Parathyroid adenoma (tissue), 2 donors: Measurements from ENCODE around the gene MYO5B.

Source experiments
- H2AFZ ChIP-seq: fragments of 300-600 bp; sonication (generic); one replicate; pipeline ENCODE4 v1.7.0; 2017; ENCODE audit warnings: antibody characterized with exemption, mild to moderate bottlenecking
- H3K27ac ChIP-seq: fragments of 300-600 bp; sonication (generic); one replicate; pipeline ENCODE4 v1.7.0; 2017
- H3K27me3 ChIP-seq: fragments of 300-600 bp; sonication (generic); one replicate; pipeline ENCODE4 v1.7.0; 2017; ENCODE audit warnings: low read length; ENCODE audit not compliant: control insufficient read depth, insufficient read depth
- H3K36me3 ChIP-seq: fragments of 300-600 bp; sonication (generic); one replicate; pipeline ENCODE4 v1.7.0; 2017; ENCODE audit warnings: low read length; ENCODE audit not compliant: control insufficient read depth, insufficient read depth
- H3K4me1 ChIP-seq: fragments of 300-600 bp; sonication (generic); one replicate; pipeline ENCODE4 v1.7.0; 2017; ENCODE audit warnings: control low read depth
- H3K4me2 ChIP-seq: fragments of 300-600 bp; sonication (generic); one replicate; pipeline ENCODE4 v1.7.0; 2017; ENCODE audit warnings: low read length
- H3K4me3 ChIP-seq: fragments of 300-600 bp; sonication (generic); one replicate; pipeline ENCODE4 v1.7.0; 2017; ENCODE audit warnings: low read depth, low read length
- H3K79me2 ChIP-seq: fragments of 300-600 bp; sonication (generic); one replicate; pipeline ENCODE4 v1.7.0; 2017; ENCODE audit warnings: control low read depth
- H3K9ac ChIP-seq: fragments of 300-600 bp; sonication (generic); one replicate; pipeline ENCODE4 v1.7.0; 2017; ENCODE audit warnings: mild to moderate bottlenecking
- H3K9me3 ChIP-seq: fragments of 300-600 bp; sonication (generic); one replicate; pipeline ENCODE4 v1.7.0; 2017; ENCODE audit warnings: low read length; ENCODE audit not compliant: control insufficient read depth
- TF ChIP-seq, protein P1 (sequence below): fragments of 300-600 bp; sonication (generic); IDR thresholded peaks from one replicate; pipeline ENCODE4 v1.7.0; 2017; ENCODE audit warnings: antibody characterized with exemption, mild to moderate bottlenecking
- donor health status: primary hyperparathyroidism.

Gene MYO5B

GRCh38 chr18:49959176-49959575, 235.8 kb downstream of the MYO5B start:
- H2AFZ ChIP-seq = no peak overlapping the region
- no peak overlapping the region for H3K4me2 ChIP-seq
- no peak overlapping the region for H3K27ac ChIP-seq
- H3K4me1 ChIP-seq = no peaks in the 10 kb centered on the region
- H3K9ac ChIP-seq = no peak overlapping the region
- H3K79me2 ChIP-seq = no peaks in the 10 kb centered on the region
- H3K9me3 ChIP-seq = no peaks in the 10 kb centered on the region
- TF ChIP-seq, protein P1, sequence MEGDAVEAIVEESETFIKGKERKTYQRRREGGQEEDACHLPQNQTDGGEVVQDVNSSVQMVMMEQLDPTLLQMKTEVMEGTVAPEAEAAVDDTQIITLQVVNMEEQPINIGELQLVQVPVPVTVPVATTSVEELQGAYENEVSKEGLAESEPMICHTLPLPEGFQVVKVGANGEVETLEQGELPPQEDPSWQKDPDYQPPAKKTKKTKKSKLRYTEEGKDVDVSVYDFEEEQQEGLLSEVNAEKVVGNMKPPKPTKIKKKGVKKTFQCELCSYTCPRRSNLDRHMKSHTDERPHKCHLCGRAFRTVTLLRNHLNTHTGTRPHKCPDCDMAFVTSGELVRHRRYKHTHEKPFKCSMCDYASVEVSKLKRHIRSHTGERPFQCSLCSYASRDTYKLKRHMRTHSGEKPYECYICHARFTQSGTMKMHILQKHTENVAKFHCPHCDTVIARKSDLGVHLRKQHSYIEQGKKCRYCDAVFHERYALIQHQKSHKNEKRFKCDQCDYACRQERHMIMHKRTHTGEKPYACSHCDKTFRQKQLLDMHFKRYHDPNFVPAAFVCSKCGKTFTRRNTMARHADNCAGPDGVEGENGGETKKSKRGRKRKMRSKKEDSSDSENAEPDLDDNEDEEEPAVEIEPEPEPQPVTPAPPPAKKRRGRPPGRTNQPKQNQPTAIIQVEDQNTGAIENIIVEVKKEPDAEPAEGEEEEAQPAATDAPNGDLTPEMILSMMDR = no peak
- H3K4me3 ChIP-seq = no peak overlapping the region
- H3K27me3 ChIP-seq = no peaks in the 10 kb centered on the region
- no peaks in the 10 kb centered on the region for H3K36me3 ChIP-seq

DNA sequence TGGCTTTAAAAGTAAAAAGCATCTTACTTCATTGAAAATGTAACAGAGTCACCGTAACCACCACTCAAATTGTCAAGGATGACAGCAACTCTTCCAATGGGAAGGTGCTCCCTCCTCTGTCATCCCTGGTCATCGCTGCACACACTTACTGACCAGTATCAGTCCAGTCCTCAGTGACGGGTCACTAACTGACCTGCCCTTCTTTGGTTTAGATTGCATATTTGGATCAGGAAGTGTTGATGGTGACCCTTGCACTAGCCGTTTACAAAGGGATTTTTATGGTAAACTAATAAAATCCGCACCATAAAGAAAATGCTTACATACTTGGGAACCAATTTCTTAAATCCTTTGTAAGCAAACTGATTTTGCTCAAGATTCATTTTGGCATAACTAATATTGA, 239.7 kb downstream of the MYO5B start:
- Histone ChIP-seq H3K36me3 (no peaks in the 10 kb centered on the region), H3K79me2 (no peaks in the 10 kb centered on the region), H3K4me2 (no peak overlapping the region), H3K4me3 (no peak overlapping the region), H3K9ac (no peak overlapping the region), H3K4me1 (no peaks in the 10 kb centered on the region), H2AFZ (no peak overlapping the region), H3K27ac (no peak overlapping the region), H3K27me3 (no peaks in the 10 kb centered on the region), H3K9me3 (no peaks in the 10 kb centered on the region)
- TF ChIP-seq, protein P1 = no peak

DNA sequence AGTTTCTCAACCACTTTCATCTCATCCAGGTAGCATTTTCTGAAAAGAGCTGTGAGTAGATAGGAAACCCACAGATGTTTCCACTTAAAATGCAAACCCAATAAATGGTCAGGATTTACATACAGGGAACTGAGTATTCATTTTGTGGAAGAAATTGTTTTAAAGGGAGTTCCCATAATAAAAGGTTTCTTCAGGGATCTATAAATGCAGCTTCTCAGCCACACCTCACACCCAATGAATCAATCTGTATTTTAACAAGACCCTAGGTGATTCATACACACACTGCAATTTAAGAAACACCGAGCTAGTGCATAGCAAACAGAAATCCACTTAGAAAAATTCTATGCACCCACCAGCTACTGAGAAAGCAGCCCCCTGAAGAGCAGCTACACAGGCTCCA, 241.6 kb downstream of the MYO5B start:
- Histone ChIP-seq H3K27me3 (no peaks in the 10 kb centered on the region), H2AFZ (no peak overlapping the region), H3K36me3 (no peaks in the 10 kb centered on the region), H3K9ac (no peak overlapping the region), H3K9me3 (no peaks in the 10 kb centered on the region), H3K4me3 (no peak overlapping the region), H3K27ac (no peak overlapping the region), H3K4me1 (no peaks in the 10 kb centered on the region), H3K79me2 (no peaks in the 10 kb centered on the region), H3K4me2 (no peak overlapping the region)
- TF ChIP-seq, protein P1 = no peak

DNA sequence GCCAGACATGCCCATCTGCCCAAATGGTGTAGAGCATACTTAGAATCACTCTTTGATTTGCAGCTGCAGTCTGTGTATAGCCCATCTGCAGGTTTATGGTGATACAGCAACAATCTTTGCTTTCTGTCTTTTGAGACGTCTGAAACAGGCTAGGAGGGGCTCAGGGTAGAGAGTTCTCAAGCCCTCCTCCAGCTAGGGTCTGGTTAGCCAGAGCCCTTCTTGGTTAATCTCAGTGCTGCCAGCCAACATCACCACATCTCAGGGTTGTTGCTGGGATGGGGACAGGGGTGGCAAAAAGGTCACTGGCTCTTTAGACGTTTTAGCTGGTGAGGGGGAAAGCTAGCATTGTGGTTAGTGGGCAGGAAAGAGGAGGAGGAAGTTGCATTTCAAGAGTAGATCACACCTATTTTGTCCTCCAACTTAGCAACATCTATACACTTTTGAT, 245.0 kb downstream of the MYO5B start:
- no peak overlapping the region for H2AFZ ChIP-seq
- no peak overlapping the region for H3K27ac ChIP-seq
- H3K36me3 ChIP-seq = no peaks in the 10 kb centered on the region
- H3K79me2 ChIP-seq = no peaks in the 10 kb centered on the region
- H3K4me3 ChIP-seq = no peak overlapping the region
- H3K9me3 ChIP-seq = no peaks in the 10 kb centered on the region
- H3K4me1 ChIP-seq = no peaks in the 10 kb centered on the region
- H3K9ac ChIP-seq = no peak overlapping the region
- no peak overlapping the region for H3K4me2 ChIP-seq
- no peaks in the 10 kb centered on the region for H3K27me3 ChIP-seq
- TF ChIP-seq, protein P1 = no peak

GRCh38 chr18:49948975-49949374, 246.0 kb downstream of the MYO5B start:
- Histone ChIP-seq H2AFZ (no peak overlapping the region), H3K4me3 (no peak overlapping the region), H3K27ac (no peak overlapping the region), H3K79me2 (no peaks in the 10 kb centered on the region), H3K4me2 (no peak overlapping the region), H3K9ac (no peak overlapping the region), H3K36me3 (no peaks in the 10 kb centered on the region), H3K27me3 (no peaks in the 10 kb centered on the region), H3K9me3 (no peaks in the 10 kb centered on the region), H3K4me1 (no peaks in the 10 kb centered on the region)
- TF ChIP-seq, protein P1 = no peak
